H4 (cell line): Measurements from ENCODE around the gene LRRC41. TPM values are rescaled to one million over a fixed set of nuclear protein-coding genes. Genes with fewer than 3 reads are reported as not detected.
"Not testable (repeated sequence)": the region's sequence is repeated elsewhere in the genome, so short reads cannot be mapped to it uniquely, and the experiment has no call there.

Source experiments
- DNase-seq: peaks from one replicate; pipeline ENCODE4 v3.0.0-alpha.2; 2015; ENCODE audit warnings: low spot score
- total RNA-seq: library from RNA; depleted of rRNA; stranded (reverse); fragments of >200 nt; shearing (Covaris generic); gene quantifications from 2 replicates; pipeline ENCODE4 v1.2.3, GENCODE V29; 2014; rRNA removed

LRRC41 gene
- total RNA-seq, 1 experiment from 2014 or later = 65.0 TPM

GRCh38 chr1:46244656-46245371 is 58.6 kb downstream of the LRRC41 start:
- DNase-seq = peak; percentile 32

GRCh38 chr1:46243831-46244230 is 59.6 kb downstream of the LRRC41 start:
- not testable (repeated sequence) for DNase-seq

- no peak for DNase-seq
Measured at GRCh38 chr1:46242918-46243317, 60.5 kb downstream of the LRRC41 start.

- DNase-seq = not testable (repeated sequence)
Measured at GRCh38 chr1:46241733-46242132, 61.7 kb downstream of the LRRC41 start.

- not testable (repeated sequence) for DNase-seq
Measured at GRCh38 chr1:46238865-46239264, 64.6 kb downstream of the LRRC41 start.

- no peak for DNase-seq
Measured at GRCh38 chr1:46236882-46237281, 66.5 kb downstream of the LRRC41 start.

- DNase-seq = not testable (repeated sequence)
Measured at GRCh38 chr1:46231231-46231630, 72.2 kb downstream of the LRRC41 start.

Other genes with a start within 250 kb of the LRRC41 start
- gene PIK3R3, start 171.0 kb downstream of the LRRC41 start, total RNA-seq = 14.9 and 16.4 TPM in 2 replicates
- 0.64 and 0.66 TPM in 2 replicates for gene TSPAN1, start 128.5 kb downstream of the LRRC41 start, total RNA-seq
- not detected in 2 replicates for gene P3R3URF, start 127.1 kb downstream of the LRRC41 start, total RNA-seq
- gene POMGNT1, start 105.2 kb downstream of the LRRC41 start, total RNA-seq = 66.3 and 68.9 TPM in 2 replicates
- 0.15 and 0.41 TPM in 2 replicates for gene LURAP1, start 100.3 kb downstream of the LRRC41 start, total RNA-seq
- gene RAD54L, start 55.9 kb downstream of the LRRC41 start, total RNA-seq = 13.9 and 14.4 TPM in 2 replicates
- gene UQCRH, start 82 bp upstream of the LRRC41 start, total RNA-seq = 1,107 and 1,124 TPM in 2 replicates
- 15.0 and 17.1 TPM in 2 replicates for gene NSUN4, start 37.2 kb upstream of the LRRC41 start, total RNA-seq
- 0.64 and 2.0 TPM in 2 replicates for gene FAAH, start 90.7 kb upstream of the LRRC41 start, total RNA-seq
- gene DMBX1, start 186.2 kb upstream of the LRRC41 start, total RNA-seq = 0.37 TPM in 2 replicates
- gene KNCN, start 248.0 kb upstream of the LRRC41 start, total RNA-seq = not detected in 2 replicates